Middle frontal gyrus (tissue), 1 donor: ENCODE data around the gene HSPA1A.
"Not testable (repeated sequence)": the region's sequence is repeated elsewhere in the genome, so short reads cannot be mapped to it uniquely, and the experiment has no call there.

Experiments used
- DNase-seq: peaks from one replicate; pipeline ENCODE4 v3.0.0-alpha.2; 2015; ENCODE audit warnings: low spot score; ENCODE audit errors: extremely low spot score

HSPA1A gene

DNA sequence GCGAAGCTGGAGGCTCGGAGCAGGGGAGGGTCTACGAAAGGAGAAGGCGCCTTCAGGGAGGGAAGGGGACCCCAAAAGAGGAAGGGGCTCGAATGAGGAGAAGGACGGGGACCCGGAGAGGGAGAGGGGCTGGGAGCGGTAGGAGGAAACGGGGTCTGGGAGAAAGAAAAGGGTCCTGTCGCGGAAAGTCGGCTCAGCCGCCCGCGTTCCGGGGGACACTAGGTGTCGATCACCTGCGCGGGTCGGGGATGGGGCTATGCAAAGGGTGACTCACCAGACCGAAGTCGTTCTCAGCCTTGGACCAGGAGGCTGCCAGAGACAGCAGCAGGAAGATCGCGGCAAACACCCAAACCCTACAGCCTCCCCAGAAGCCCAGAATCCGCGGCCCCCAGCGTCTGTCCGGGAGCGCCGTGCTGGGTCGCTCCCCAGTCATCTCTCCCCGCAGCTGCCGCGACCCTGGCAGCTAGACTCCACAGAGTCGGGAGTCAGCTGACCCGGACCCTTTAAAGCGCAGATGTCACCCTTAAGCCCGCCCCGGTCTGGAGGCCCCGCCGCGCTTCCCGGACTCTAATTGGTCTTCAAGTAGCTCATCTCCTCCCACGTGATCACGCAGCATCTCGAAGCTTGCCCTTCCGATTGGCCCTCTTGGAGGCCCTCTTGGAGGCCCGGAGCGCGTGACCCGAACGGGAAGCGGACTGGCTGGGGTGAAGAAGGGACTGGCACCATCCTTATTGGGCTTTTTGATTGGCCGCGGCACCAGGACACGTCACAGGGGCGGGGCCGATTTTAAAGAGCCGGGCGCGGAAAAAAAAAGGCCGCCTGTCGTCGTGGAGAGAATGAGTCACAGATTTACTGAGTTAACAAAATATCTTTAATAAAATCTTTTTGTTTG lies 47.2 kb downstream of the HSPA1A start, which contains the start of gene NEU1:
NEU1 (minus strand) TSS at position 478 of the 892 bp plus-strand sequence; CDS start at position 433, 45 bp downstream.
- peak; percentile 100 for DNase-seq

DNA sequence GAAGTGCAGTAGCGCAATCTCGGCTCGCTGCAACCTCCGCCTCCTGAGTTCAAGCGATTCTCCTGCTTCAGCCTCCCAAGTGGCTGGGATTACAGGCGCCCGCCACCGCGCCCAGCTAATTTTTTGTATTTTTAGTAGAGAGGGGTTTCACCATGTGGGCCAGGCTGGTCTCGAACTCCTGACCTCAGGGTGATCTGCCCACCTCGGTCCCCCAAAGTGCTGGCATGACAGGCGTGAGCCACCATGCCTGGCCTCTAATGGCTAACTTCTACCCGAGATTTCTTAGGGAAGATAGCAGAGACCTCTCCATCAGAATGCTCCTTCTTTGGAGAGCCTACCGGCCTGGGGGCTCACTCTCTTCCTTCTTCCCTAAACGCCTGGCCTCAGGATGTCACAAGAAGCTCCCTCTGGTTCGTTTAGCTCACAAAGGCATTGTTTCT lies 48.8 kb downstream of the HSPA1A start:
- not testable (repeated sequence) for DNase-seq

DNA sequence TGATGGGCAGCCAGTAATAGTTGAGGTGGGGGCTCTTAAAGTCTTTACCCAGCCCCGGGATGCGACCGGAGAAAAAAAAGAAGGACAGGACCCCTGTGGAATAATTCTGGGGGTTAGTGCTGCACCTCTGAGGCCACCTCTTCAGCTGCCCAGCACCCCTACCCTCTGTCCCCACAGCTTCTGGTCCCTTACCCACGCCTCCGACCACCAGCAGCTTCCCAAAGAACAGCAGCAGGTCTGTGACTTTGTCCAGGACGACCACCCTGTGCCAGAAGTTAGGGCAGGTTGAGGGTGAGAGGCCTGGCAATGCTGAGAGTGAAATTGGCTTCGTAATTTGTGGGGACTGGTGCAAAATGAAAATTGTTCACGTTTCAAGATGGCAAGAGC lies 49.5 kb downstream of the HSPA1A start:
- no peak for DNase-seq

DNA sequence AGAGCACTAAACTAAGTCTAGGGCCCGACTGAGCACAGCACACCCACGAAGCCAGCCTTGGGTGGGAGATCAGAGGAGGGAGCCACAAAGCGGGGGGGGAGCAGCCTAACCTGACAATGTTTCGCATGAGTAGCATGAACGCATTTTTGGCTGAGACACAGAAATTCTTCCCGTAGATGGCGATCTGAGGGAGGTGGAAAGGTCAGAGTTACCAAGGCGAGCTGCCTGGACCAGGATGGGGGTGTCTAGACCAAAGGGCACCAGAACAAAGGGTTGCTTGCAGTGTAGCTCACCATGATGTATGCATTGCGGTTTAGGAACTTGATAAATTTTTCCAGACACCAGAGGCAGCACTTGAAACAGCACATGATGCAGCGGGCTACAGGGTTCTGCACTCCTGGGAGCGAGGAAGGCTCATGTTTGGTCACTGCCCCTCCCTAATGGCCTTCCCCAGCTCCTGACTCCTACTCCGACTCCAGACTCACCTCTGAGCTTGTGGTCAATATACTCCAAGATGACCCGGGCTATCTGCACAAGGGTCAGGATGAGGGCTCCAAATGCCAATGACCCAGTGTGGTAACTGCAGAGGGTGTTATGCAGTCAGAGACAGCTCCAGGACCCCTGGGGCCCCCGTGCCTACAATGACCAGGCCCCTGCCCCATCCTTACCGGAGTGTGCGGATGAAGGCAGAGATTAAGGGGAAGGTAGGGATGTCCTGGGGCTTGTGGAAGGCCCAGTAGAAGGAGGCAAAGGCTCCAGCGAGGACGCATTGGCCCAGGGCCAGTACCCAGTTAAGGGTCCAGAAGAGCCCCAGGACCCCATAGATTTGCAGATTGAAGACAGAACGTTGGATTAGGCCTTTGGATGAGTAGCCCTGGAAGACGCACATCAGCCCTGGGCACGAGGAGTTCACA lies 50.1 kb downstream of the HSPA1A start:
- no peak for DNase-seq
